Measurements from ENCODE around the gene AKAP13. TPM values are rescaled to one million over a fixed set of nuclear protein-coding genes. Genes with fewer than 3 reads are reported as not detected.
A peak's percentile ranks its signal among the peaks of the same experiment; 100 is the strongest.

Gene AKAP13
- polyA plus RNA-seq, 1 experiment: 15.5 TPM

GRCh38 chr15:85408270-85408746 is 27.9 kb downstream of the AKAP13 start:
- Histone ChIP-seq H3K27me3 (ENCODE audit: control insufficient read depth, insufficient read depth, low read length) (no peaks in the 10 kb centered on the region), H3K27ac (ENCODE audit: low read depth, low read length) (peak overlapping the region; percentile 33), H3K4me3 (ENCODE audit: low read depth, low read length) (no peak overlapping the region), H3K9me3 (ENCODE audit: control insufficient read depth, insufficient read depth, low read length) (no peaks in the 10 kb centered on the region)
- ChIA-PET POLR2A (no interaction called here), CTCF (interaction anchor here (0.6 kb wide), 1 partner anchor 78 kb away, joined by 4 read pairs; no protein-coding TSS in a partner anchor)
- TF ChIP-seq CTCF (IDR thresholded peaks at IDR 0.05; ENCODE audit: low read depth, low read length): no peak
- no peak for DNase-seq (ENCODE audit: low read depth, low spot score)

- Histone ChIP-seq H3K4me3 (ENCODE audit: low read depth, low read length) (no peak overlapping the region), H3K9me3 (ENCODE audit: control insufficient read depth, insufficient read depth, low read length) (no peaks in the 10 kb centered on the region), H3K27me3 (ENCODE audit: control insufficient read depth, insufficient read depth, low read length) (no peaks in the 10 kb centered on the region), H3K27ac (ENCODE audit: low read depth, low read length) (no peak overlapping the region)
- no peak for TF ChIP-seq CTCF (IDR thresholded peaks at IDR 0.05; ENCODE audit: low read depth, low read length)
- POLR2A ChIA-PET: interaction anchor here (0.6 kb wide), 2 partner anchors 44 to 92 kb away, joined by 3 to 5 read pairs; no protein-coding TSS in a partner anchor
- CTCF ChIA-PET: interaction anchor here (1.2 to 7.1 kb wide), 3 partner anchors 72 to 116 kb away, joined by 3 to 48 read pairs (median 4); no protein-coding TSS in a partner anchor
- no peak for DNase-seq (ENCODE audit: low read depth, low spot score)
These were observed 31.7 kb downstream of the AKAP13 start for GRCh38 chr15:85412066-85412465.

GRCh38 chr15:85412956-85413854 is 32.8 kb downstream of the AKAP13 start:
- DNase-seq (ENCODE audit: low read depth, low spot score): peak; percentile 50
- no peaks in the 10 kb centered on the region for H3K27me3 ChIP-seq (ENCODE audit: control insufficient read depth, insufficient read depth, low read length)
- TF ChIP-seq CTCF (IDR thresholded peaks at IDR 0.05; ENCODE audit: low read depth, low read length): no peak
- CTCF ChIA-PET: interaction anchor here (0.6 to 7.1 kb wide), 7 partner anchors 10 to 842 kb away, joined by 3 to 48 read pairs (median 4); no protein-coding TSS in a partner anchor
- POLR2A ChIA-PET: interaction anchor here (1.4 to 1.5 kb wide), 2 partner anchors 82 to 95 kb away, joined by 3 read pairs; no protein-coding TSS in a partner anchor
- no peak overlapping the region for H3K4me3 ChIP-seq (ENCODE audit: low read depth, low read length)
- no peaks in the 10 kb centered on the region for H3K9me3 ChIP-seq (ENCODE audit: control insufficient read depth, insufficient read depth, low read length)
- peak overlapping the region; percentile 12 for H3K27ac ChIP-seq (ENCODE audit: low read depth, low read length)

GRCh38 chr15:85414037-85414436 is 33.6 kb downstream of the AKAP13 start:
- CTCF ChIA-PET: interaction anchor here (0.8 to 7.1 kb wide), 8 partner anchors 10 to 124 kb away, joined by 3 to 48 read pairs (median 4); partner anchors contain the start of gene AKAP13
- DNase-seq (ENCODE audit: low read depth, low spot score): no peak
- POLR2A ChIA-PET: interaction anchor here (1.4 to 1.5 kb wide), 2 partner anchors 83 to 96 kb away, joined by 3 read pairs; no protein-coding TSS in a partner anchor
- H3K4me3 ChIP-seq (ENCODE audit: low read depth, low read length): no peak overlapping the region
- no peak for TF ChIP-seq CTCF (IDR thresholded peaks at IDR 0.05; ENCODE audit: low read depth, low read length)
- H3K9me3 ChIP-seq (ENCODE audit: control insufficient read depth, insufficient read depth, low read length): no peaks in the 10 kb centered on the region
- no peak overlapping the region for H3K27ac ChIP-seq (ENCODE audit: low read depth, low read length)
- H3K27me3 ChIP-seq (ENCODE audit: control insufficient read depth, insufficient read depth, low read length): no peaks in the 10 kb centered on the region

Measured in AG04450 (cell line).